Articular chondrocyte of knee joint (primary cell): ENCODE results near the gene PDCD1LG2. TPM values are rescaled to one million over a fixed set of nuclear protein-coding genes. Genes with fewer than 3 reads are reported as not detected.

Experiments
- total RNA-seq: library from RNA; depleted of rRNA; stranded (reverse); fragments of >200 nt; gene quantifications from 2 replicates; pipeline ENCODE4 v1.2.3, GENCODE V29; 2012

PDCD1LG2 gene
- 8.9 and 9.1 TPM in 2 replicates for total RNA-seq

DNA sequence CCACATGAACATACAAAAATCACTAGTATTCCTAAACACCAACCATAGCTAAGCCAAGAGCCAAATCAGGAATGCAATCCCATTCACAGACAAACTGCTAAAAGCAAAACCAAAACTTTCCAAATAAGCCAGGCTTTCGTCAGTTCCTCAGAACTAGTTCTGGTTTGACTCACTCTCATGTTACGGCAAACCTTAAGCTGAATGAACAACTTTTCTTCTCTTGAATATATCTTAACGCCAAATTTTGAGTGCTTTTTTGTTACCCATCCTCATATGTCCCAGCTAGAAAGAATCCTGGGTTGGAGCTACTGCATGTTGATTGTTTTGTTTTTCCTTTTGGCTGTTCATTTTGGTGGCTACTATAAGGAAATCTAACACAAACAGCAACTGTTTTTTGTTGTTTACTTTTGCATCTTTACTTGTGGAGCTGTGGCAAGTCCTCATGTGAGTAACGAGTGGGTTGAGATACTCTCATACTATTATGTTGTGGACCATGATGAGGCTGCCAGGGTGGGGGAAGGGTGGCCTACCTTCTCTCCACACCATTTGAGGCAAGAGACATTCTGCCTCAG is at the start of gene PDCD1LG2:
PDCD1LG2 (plus strand) TSS at position 172 of the 572 bp plus-strand sequence. CDS start 12,016 bp downstream, outside the sequence.

Other genes with a start within 250 kb of the PDCD1LG2 start
- not detected in 2 replicates for gene RLN2, start 205.8 kb upstream of the PDCD1LG2 start, total RNA-seq
- not detected in 2 replicates for gene RLN1, start 170.7 kb upstream of the PDCD1LG2 start, total RNA-seq
- 22.9 and 26.1 TPM in 2 replicates for gene PLGRKT, start 72.6 kb upstream of the PDCD1LG2 start, total RNA-seq
- 0.32 and 0.65 TPM in 2 replicates for gene CD274, start 60.0 kb upstream of the PDCD1LG2 start, total RNA-seq
- 42.1 and 43.1 TPM in 2 replicates for gene RIC1, start 118.6 kb downstream of the PDCD1LG2 start, total RNA-seq